Tibial nerve (tissue), 3 donors: ENCODE measurements around the gene PRKCE.

Experiments used
- POLR2A ChIP-seq, 2 donors: fragments of 450-650 bp; IDR thresholded peaks; one replicate each; pipeline ENCODE4 v1.6.1; 2017; ENCODE audit warnings: antibody characterized with exemption in 2 of 2, mild to moderate bottlenecking in 2 of 2, moderate library complexity in 2 of 2
- TF ChIP-seq, protein P1 (sequence below), 5 experiments: fragments of 200-600 bp in 3 of 5; fragments of 450-650 bp in 2 of 5; sonication (generic) in 3 of 5; IDR thresholded peaks; one replicate each; pipeline ENCODE4 v1.5.1; 2016 to 2019; ENCODE audit warnings: antibody characterized with exemption in 5 of 5, mild to moderate bottlenecking in 3 of 5, moderate library complexity in 2 of 5

DNA sequence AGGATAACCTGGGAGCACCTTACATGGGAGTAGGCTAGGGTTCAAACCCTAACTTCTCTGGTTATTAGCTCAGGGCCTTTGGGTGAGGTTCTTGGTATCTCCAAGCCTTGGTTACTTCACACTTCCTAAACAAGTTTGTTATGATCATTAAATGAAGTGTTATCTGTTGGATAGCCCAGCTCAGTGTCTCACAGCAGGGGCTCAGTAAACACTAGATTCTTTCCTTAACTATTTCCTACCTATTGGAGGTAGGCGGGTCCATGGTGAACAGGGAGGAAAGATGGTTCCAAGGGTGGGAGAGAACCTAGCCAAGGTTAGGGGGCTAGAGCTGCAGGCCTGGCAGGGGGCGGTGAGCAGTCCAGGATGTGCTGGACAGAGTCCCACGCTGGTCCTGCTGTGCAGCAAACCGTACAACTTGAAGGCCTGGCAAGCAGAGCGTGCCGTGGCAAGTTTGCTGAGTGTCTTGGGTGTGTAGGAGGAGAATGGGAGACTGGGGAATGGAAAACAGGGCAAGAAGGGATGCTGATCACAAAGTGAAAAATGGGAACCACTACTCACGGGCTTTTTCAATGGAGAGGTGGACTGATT lies 259.1 kb downstream of the PRKCE start:
- TF ChIP-seq, protein P1, sequence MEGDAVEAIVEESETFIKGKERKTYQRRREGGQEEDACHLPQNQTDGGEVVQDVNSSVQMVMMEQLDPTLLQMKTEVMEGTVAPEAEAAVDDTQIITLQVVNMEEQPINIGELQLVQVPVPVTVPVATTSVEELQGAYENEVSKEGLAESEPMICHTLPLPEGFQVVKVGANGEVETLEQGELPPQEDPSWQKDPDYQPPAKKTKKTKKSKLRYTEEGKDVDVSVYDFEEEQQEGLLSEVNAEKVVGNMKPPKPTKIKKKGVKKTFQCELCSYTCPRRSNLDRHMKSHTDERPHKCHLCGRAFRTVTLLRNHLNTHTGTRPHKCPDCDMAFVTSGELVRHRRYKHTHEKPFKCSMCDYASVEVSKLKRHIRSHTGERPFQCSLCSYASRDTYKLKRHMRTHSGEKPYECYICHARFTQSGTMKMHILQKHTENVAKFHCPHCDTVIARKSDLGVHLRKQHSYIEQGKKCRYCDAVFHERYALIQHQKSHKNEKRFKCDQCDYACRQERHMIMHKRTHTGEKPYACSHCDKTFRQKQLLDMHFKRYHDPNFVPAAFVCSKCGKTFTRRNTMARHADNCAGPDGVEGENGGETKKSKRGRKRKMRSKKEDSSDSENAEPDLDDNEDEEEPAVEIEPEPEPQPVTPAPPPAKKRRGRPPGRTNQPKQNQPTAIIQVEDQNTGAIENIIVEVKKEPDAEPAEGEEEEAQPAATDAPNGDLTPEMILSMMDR (IDR thresholded peaks at IDR 0.05): no peak
- no peak for TF ChIP-seq POLR2A (IDR thresholded peaks at IDR 0.05)
